GM10248 (cell line): ENCODE measurements around the gene TSHR.

Source experiments
- CTCF ChIA-PET: fragments of 300-600 bp; sonication (Branson Sonifier 250); formaldehyde crosslinking; extraction: SDS; loops from one replicate; lab custom pipeline; 2021; ENCODE audit warnings: antibody characterized with exemption; lab: Yijun Ruan, JAX
- POLR2A ChIA-PET: fragments of 350-650 bp; sonication (Branson Sonifier 250); formaldehyde crosslinking; extraction: SDS; loops from one replicate; lab custom pipeline; 2020; ENCODE audit warnings: antibody characterized with exemption; lab: Yijun Ruan, JAX
- DNase-seq: peaks from one replicate; pipeline ENCODE4 v3.0.0; 2012; ENCODE audit errors: extremely low spot score
- CTCF ChIP-seq: IDR thresholded peaks from 2 replicates; pipeline ENCODE4 v1.5.1; 2012; ENCODE audit warnings: mild to moderate bottlenecking, low read depth; ENCODE audit errors: extremely low read depth, missing control alignments, control extremely low read depth

Gene TSHR

DNA sequence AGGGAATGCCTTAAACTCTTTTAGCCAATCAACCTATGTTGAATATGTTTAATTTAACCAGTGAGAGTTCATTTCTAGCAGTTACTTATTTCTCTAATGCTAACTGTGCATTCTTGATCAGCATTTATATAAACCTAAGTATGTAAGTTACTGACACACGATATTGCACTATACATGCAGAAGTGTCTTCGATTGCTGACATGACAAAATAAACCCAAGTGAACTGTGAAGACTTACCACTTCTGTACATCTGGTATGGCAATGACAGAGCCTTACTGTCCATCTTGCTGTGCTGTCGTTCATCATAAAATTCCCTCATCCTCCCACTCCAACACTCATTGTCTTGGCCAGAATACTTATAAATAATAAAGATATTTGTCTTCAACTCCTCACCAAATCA lies 131.8 kb downstream of the TSHR start:
- ChIA-PET POLR2A (no interaction called here), CTCF (no interaction called here)
- no peak for TF ChIP-seq CTCF
- no peak for DNase-seq

- ChIA-PET POLR2A (no interaction called here), CTCF (interaction anchor here (0.9 kb wide), 1 partner anchor 79 kb away, joined by 3 read pairs; no protein-coding TSS in a partner anchor)
- TF ChIP-seq CTCF, result no peak
- DNase-seq, result no peak
Measured at GRCh38 chr14:81091139-81091538, 135.7 kb downstream of the TSHR start.

DNA sequence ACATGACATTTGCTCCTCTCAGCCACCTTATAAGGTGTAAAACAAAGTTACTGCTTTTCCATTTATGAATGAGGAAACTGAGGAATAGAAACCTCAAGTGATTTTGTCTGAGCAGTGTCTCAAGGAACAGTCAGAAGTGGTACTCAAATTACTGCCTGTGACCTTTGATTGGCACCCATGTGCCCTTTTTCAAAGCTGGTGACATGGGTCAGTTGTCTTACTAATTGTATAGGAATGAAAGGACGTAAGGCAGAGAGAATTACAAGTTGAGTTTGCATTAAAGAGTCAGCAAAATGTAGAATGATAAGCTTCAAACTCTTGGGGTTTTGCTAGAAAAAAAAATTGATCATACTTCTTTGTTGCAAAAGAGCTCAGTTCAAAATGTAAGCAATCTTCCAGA lies 136.2 kb downstream of the TSHR start:
- no peak for TF ChIP-seq CTCF
- ChIA-PET POLR2A (no interaction called here), CTCF (interaction anchor here (0.9 kb wide), 1 partner anchor 79 kb away, joined by 3 read pairs; no protein-coding TSS in a partner anchor)
- DNase-seq, result no peak

DNA sequence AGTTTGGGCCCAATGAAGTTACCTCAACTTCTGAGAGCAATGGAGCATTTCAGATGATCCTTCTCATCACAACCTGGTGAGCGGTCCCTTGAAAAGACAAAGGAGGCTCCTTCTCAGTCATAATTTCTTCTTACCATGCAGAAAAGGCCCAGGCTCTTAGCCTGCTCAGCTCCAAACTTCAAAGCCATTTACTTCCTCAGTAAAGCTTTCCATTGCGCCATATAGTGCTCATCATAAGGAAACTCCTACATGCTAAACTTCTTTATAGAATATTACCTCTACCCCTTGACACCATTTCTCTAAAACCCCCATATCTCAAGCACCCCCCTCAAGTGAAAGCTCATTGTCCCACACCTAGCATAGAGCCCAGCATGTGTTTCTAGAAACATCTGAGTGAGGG lies 138.2 kb downstream of the TSHR start:
- no peak for DNase-seq
- CTCF ChIA-PET, result no interaction called here
- POLR2A ChIA-PET, result no interaction called here
- no peak for TF ChIP-seq CTCF

GRCh38 chr14:81095539-81095938 lies 140.1 kb downstream of the TSHR start:
- POLR2A ChIA-PET, result no interaction called here
- TF ChIP-seq CTCF, result no peak
- CTCF ChIA-PET, result no interaction called here
- DNase-seq, result no peak

GRCh38 chr14:81096656-81097055 lies 141.2 kb downstream of the TSHR start:
- ChIA-PET POLR2A (no interaction called here), CTCF (interaction anchor here (0.9 to 1.2 kb wide), 2 partner anchors 22 to 27 kb away, joined by 3 to 4 read pairs; no protein-coding TSS in a partner anchor)
- no peak for DNase-seq
- TF ChIP-seq CTCF, result no peak

DNA sequence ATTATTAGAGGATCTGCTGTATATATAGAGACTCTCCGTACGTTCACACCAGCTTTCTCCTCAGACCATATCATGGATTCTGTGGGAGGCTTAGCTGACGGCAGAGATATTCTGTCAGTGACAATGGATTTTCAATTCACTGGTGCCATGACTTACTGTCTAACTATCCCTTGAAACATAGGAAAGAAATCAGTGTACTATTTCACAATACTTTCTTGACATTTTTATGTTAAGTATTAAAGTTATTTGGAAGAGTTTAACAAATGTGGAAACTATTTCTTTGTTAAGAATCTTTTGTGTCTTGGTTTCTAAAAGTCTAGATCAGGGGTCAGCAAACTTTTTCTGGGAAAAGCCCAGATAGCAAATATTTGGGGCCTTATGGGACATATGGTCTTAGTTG lies 146.8 kb downstream of the TSHR start:
- TF ChIP-seq CTCF, result no peak
- CTCF ChIA-PET, result interaction anchor here (1.3 to 3.0 kb wide), 2 partner anchors 9 to 10 kb away, joined by 3 to 9 read pairs; no protein-coding TSS in a partner anchor
- POLR2A ChIA-PET, result no interaction called here
- DNase-seq, result no peak
